Suppressor macrophage (primary cell): ENCODE results near the gene SVIL.
"Not testable (repeated sequence)": the region's sequence is repeated elsewhere in the genome, so short reads cannot be mapped to it uniquely, and the experiment has no call there.

Source experiments
- DNase-seq, 4 experiments: peaks; one replicate each; pipeline ENCODE4 v3.0.0-alpha.2; 2020 to 2022

SVIL gene

DNA sequence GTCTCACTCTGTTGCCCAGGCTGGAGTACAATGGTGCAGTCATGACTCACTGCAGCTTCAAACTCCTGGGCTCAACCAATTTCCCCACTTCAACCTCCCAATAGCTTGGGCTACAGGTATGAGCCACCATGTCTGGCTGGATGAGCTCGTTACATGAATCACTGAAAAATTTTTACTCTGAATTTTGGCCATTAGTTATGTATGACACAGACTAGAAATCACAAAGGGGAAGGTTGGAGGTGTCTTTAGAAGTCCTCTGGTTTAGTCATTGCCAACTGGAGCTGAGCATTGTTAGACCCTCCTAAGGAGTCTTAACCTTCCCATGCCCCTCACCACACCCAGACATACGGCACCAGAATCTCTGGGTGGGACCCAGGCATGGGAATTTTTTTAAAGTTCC is 34.7 kb downstream of the SVIL start:
- DNase-seq = no peak

DNA sequence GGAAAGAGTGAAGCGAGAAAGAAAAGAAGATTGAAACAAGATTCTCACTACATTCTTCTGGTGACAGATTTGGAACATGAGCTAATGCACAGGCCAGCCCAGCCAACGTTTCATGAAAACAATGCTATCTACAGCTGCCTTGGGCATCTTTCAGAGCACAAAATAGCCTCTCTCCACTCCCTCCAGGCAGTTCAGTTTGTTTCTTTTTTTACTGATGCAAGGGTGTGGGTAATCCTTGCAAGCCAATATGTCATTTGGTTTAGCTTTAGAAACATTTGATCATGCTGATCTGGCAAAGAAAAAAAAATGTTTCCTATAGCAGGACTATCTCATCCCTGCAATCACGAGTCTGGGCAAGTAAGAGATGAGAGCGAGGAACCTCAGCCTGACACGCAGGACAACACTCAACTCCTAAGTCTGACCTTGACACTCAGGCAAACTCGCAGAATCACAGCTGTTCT is 35.9 kb downstream of the SVIL start:
- DNase-seq = no peak

DNA sequence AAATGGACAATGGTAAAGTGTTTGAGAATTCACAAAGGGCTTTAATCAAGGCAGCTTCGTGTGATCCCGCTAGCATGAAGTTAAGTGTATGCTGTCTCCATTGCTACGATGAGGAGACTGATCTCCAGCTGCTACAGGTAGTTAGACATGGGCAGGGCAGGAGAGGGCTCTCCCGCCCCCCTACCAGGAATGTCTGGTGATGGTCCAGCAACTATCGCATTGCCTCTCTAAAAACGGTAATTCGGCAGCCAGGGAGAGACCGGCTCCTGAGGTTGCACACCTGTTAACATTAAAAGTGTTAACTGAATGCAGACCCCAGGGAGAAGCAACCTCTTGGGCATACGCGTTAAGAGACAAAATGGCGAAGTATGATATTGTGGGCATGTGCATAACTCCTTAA is 37.9 kb downstream of the SVIL start:
- no peak for DNase-seq

DNA sequence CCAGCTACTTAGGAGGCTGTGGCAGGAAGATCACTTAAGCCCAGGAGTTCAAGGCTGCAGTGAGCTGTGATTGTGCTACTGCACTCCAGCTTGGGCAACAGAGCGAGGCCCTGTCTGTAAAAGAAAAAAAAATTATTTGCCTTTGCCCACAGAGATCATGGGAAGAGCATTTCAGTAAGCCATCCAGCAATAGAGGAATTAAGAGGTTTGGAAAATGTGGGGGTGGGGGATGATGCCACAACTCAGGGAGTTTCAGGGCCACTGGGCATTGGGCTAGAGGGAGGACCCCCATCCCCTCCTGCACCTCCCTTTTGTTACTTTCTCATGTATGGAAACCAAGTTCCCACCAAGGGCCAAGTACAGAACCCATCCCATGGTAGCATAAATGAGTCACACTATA is 38.4 kb downstream of the SVIL start:
- DNase-seq = peak in 2 of 4 experiments; percentile 9 to 14

DNA sequence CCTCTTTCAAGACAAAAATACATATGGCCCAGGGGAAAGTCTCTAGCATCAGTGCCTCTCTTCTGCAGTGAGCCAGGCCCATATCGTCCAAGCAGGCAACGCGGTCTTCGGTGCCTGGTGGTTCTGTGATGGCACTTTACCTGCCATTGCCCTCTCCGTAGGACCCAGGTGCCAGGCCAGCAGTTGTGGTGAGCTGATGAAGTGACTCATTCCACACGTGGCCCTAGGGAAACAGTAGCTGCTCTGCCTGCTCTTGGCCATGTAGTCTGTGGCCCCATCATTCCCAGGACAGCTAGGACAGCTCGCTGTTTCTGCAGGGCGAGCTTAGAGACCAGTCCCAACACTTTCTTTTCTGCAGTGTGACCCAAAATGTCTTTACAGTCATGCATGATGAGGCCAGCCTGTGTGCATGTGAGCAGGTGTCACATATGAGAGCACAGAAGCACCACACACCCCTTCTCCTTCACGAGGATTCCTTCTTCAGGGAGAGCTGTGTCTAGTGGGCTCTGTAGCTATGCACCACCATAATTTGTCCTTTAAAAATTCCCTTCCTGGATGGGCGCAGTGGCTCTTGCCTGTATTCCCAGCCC is 39.0 kb downstream of the SVIL start:
- DNase-seq = no peak

DNA sequence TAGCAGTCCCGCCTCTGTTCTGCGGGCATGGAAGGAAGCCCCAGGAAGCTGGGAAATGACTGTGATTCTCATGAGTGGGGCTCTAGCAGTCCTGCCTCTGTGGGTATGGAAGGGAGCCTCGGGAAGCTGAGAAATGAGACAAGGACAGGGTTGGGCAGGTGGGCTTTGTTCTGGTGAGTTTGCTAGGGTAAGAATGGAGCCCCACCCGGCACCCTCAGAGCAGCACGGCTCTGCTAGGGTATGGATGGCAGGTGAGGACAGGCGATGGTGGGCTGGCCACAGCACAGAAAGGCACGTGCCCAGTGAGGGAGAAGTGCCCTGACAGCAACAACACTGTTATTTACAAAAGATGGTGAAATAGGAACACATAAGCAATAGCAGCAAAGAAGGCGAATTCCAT is 39.6 kb downstream of the SVIL start:
- DNase-seq = no peak

DNA sequence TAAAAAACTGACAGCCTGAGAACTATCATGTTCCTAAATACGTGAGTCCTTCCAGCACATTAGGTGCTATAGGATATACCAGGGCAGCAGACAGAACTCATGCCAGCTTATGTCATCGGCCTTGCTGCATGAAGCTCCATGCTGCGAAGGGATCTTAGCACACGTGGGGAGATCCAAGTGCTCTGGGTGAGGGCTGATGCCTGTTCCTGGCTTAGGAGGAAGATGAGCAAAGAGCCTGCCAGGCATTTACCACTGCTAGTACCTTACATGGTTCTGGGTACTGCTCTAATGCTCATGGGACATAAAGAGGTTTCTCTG is 43.2 kb downstream of the SVIL start:
- DNase-seq = no peak

DNA sequence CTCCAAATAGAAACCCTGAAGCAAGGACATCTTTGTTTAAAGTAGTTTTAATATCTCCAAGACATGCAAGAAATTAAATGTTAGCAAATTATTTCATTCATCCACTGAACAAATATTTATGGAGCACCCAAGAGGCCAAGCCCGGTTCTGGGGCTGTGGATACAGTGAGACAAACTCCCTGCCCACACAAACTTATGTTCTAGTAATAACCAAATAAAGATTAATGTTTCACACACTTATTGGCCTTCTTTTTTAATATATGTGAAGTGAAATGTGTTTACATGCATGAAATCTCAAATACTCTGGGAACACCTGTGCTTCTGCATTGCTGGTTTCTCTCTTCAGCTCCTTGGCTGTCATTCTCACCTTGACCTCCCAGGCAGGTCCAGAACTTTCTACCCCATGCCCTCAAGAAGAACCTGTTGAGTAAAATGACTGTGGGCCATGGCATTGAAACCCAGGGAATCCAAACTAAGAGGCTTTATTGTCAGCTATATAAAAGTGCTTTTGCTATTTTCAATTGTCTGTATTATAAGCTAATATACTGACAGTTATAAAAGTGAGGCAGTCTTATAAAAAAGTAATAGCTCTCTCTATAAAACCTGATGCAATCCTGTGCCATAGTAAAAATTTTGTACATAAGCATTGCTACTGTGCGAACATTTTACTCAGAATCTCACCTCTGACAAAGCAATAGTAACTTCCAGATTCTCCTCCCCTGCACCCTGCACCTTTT is 43.7 kb downstream of the SVIL start:
- no peak for DNase-seq

DNA sequence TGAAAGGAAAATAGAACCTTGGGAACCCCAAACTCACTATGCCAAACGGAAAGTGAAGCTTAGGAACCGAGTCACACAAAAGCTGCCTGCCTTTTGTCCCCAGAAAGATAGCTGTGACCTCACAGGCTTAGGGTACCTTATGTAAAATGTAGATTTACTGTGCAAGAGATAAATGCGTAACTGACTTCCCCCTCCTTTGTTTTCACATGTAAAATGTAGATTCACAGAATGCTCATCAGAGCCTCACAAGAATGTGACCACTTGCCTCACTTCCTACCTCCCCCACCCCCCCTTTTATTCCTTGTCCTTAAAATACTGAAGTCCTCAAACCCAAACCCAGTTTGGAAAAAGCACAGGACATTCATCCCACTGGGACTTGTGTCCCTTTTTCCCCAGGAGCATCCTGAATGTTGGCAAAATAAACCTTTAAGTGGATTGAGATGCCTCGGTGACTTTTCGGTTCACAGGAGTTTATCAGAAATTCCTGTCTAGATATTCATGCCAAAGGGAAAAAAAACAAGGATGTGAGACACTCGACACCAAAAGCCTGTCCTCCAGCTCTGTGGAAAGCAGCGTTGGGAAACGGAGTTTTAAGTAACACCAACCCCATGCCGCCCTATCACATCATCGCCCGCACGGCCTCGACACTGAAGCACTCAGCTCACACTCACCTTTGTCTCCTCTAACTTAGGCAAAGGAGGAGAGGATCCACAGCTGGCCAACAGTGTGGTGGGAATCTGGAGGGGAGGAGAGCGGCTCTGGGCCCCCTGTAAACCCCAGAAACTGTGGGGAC is 45.9 kb downstream of the SVIL start:
- DNase-seq = peak in 3 of 4 experiments; percentile 18 to 64 (median 30)

DNA sequence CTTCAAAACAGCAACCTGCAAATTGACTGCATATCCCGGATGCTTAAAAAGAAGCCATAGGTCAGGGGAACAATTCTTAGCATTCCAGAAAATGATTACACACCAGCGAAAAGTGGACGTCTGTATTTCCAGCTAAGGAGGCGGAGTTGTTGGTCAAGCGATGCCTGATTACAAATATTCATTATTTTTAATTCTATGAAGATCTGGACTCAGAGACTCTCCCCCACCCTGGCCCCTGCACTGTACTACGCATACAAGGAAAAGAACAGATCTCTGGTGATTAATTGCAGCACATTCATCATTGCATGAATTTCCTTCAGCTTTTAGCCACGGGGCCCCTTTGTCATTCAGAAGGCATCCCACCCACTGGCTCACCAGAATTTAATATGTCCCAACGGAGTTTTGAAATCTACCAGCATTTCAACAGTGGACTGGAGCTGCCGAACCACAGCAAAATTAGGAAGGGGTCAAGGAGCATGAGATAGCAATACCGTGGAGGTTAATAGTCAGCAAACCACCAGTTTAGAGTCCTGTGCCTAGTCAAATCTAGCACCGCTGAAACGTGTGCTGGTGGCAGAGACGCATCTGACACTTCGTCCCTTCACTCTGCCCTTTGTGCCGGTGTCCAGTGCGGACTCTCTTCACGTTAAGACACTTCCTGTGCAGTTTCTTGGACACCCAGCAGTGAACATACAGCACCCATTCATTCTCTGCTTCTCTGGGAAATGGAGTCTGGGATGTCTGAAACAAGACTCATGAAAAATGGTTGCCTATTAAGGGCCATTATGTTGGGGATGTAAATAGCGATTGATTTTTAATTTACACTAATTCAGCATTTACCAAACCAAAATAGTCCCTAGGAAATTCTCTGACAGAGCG is 46.8 kb downstream of the SVIL start:
- DNase-seq = peak in 1 of 4 experiments; percentile 13

DNA sequence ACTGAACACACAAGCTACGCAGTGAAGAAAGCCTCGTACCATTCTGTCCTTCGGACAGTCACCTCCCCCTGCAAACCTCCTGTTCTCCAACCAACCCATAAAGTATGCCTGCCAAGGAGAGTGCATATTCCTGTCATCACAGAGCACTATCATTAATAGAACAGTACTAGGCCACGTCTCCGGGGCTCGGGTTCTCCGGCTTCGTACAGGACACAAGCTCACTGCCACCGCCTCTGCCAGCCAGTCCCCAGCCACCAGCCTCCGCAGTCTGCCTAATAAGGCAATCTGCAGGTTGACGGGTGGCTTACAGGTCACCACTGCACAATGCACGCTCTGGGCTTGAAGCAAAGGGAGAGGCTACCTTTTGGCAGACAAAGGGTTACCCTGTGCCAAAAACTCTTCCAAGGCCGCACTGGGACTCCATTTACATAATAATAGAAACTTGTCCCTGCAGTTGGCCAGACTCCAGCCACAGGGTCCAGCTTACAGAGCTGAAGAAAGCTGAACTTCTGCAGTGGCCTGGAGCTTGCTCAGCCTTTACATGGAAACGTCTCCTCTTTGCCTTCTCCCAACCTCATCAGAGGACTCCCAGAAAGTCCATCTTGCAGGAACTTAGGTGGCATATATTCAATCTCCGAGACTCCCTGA is 47.5 kb downstream of the SVIL start:
- DNase-seq = not testable (repeated sequence)

DNA sequence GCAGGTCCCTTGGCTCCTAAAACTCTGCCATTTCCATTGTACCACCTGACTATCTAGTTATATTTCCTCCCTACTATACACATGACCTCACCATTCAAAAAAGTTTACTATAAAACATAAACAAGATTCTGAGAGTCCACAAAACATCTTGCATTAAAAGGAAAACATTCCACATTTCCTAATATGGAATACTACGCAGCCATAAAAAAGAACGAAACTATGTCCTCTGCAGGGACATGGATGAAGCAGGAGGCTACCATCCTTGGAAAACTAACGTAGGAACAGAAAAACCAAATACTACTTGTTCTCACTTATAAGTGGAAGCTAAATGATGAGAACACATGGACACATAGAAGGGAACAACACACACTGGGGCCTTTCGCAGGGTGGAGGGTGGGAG is 48.3 kb downstream of the SVIL start:
- DNase-seq = no peak

DNA sequence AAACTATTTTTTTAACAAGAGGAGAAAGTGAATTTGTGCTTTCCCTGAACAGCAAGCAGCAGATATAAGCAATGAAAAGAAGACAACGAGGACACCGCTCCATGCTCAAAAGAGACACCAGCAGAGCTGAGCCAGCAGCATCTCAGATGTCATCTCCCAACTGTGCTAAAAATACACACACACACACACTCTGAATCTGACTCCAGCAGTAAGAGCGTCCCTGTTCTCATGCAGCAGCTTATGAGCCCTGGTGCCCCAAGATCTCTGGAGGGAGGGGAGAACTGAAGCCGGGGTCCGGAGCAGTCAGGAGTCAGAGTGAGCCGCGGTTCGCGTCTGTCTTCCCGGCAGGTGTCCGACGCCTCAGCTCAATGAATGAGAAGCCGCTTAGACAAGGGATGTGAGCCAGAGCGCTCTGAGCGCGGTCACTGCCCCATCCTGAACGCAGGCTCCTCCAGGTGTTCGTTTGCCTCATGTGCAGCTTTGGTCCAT is 49.2 kb downstream of the SVIL start:
- DNase-seq = no peak

DNA sequence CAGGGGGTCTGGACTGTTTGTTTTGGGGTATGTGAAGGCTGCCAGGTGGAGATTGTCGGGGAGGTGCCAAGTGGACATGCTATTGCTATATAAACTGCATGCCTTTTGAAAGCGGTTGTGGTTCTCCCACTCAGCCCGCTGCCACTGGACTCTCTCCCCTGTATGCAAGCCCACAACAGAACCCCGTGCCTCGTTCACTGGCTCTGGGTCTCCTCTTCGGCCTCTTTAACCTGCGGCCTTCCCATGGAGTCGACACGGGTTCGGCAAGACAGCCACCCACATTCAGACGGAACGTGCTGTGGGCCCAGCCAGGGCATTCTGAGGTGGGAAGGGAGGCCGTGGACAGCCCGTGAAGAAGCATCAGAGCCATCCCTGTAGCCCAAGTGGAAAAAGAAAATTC is 50.3 kb downstream of the SVIL start:
- DNase-seq = no peak

DNA sequence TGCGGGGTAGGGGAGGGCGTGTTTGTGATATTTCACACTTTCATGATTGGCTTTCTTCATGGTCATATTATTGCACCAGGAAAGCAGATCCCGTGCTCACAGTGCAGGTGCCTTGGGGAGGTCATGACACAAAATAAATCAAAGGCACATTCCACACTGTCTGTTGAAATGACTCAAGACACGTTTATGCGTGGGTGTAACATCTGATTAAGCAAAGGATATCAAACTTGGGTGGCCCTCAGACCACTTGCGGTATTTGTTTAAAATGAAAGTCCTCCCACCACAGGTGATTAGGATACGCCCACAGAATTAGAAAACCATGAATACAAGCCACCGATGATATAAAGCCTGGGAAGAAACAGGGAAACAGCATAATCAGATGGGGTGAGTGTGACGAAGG is 51.1 kb downstream of the SVIL start:
- DNase-seq = no peak

DNA sequence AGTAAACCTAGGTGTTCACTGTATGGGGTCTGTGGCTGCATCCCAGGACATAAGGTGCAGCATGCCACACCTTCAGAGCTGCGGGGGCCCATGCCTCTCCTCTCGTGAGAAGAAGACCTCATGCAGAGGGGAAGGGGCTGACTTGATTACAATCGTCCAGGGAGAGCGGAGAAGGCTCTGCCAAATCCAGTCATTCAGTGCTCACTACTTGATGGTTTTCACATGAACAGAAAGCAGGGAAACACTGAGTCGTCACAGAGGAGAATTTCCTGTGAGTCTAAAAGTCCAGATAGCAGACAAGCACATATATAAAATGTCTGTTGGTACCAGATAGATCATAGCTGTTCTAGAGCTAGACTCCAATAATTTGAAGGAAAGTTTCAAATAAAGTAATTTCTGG is 52.0 kb downstream of the SVIL start:
- DNase-seq = not testable (repeated sequence)

DNA sequence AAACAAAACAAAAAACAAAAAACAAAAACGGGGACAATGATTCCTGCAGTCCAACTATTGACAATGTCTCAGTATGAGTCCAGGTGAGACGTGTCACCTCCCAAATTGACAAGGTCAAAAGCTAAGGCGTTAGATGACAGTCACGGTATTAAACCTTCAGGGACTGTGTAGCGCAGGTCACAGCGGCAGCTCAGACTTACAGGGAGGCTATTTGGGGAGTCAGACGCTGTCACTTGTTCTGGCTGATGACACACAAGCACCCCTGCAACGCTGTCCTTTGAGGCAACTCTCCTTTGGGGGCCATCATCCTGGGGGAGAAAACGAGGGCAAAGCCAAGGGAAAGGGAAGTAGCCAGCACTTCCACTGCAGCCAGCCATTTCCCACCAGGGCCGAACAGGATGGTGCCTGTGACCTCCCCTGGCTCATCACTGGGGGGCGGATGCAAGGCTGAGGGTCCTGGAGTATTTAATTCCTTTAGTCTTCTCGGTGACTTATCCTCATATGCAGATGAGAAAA is 55.3 kb downstream of the SVIL start:
- DNase-seq = no peak

DNA sequence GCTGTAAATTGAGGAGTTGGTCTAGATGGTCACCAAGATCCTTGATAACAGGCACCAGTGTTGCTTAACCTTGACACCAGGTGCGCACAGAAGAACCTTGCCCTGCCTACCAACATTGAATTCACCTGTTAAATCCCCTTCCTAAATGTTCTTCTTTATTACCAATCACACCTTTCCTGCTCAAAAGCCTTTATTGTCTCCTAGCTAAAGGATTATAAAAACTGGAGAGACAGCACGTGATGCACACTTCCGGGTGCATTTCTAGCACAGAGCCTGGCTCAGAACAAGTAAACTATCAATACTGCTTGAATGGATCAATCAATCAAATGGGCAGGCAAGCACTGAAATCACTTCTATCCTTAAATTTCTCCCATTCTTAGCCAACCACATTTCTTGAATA is 56.3 kb downstream of the SVIL start:
- DNase-seq = no peak

DNA sequence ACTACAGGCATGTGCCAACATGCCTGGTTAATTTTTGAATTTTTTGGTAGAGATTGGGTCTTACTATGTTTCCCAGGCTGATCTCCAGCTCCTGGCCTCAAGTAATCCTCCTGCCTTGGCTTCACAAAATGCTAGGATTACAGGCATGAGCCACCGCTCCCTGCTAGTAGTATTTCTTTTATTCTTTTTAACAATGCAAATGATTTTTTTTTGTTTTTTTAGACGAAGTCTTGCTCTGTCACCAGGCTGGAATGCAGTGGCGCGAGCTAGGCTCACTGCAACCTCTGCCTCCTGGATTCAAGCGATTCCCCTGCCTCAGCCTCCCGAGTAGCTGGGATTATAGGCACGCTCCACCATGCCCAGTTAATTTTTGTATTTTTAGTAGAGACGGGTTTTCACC is 58.1 kb downstream of the SVIL start:
- DNase-seq = no peak

DNA sequence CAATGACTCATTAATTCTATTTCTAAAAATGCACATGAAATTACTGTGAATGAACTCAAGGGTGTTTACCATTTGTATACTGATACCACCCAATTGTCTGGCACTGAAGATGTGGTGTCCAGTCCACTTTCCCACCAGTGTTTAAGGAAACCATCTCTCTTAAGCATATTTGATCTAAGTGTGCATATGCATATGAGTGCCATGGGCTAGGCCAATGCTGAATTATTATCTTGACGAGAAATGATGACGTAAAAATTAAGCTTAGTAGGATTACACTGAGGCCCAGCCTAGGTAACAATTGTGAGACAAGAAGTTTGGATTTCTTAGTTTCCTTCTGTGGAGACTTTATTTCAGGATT is 59.7 kb downstream of the SVIL start:
- no peak for DNase-seq

DNA sequence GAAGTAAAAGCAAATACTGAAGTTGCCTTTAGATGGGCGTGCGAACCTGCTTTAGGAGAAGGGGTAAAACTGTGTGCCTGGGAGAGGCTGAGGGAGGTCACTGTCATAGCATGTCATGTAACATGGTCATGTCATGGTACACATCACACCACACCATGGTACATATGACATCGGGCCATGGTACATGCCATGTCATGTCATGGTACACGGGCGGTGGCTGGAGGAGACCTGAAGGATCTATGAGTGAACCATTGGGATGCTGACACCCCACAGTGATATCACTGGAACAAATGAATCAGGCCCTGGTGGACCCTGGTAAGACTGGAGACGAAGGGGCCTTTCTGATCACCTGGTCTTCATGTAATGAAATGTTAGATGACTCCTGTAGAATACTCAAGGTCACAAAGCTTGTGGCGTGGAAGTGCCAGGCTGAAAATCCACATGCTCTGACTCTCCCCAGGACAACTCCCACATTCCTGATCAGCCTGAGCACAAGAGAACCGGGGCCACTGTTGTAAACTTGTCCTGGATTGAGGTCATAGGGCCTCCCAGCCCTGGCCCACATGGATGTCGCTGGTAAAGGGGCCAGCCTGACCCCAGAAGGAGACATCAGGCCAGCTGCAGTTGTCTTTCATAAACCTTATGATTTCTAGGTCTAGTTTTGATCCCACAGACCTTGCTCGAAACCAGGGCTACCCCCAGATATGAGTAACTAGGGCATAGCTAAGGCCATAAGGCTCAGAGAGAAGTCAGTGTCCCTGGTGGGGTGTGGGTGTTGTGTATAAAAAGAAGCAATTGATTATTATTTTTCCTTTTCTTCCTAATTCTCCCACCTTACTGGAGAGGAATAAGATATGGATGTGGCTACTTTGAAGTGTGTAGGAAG is 60.3 kb downstream of the SVIL start:
- not testable (repeated sequence) for DNase-seq
